ENCODE results near the gene GFER. TPM values are rescaled to one million over a fixed set of nuclear protein-coding genes. Genes with fewer than 3 reads are reported as not detected.

The GFER gene
- total RNA-seq, 4 donors from 2014 or later: 9.7 to 14.4 (median 11.6) TPM

GRCh38 chr16:2034696-2035430, 50.9 kb downstream of the GFER start:
- no peak overlapping the region for H3K4me3 ChIP-seq (ENCODE audit: low read depth, poor library complexity, severe bottlenecking)
- no peak for TF ChIP-seq CTCF (IDR thresholded peaks at IDR 0.05)
- TF ChIP-seq POLR2A (IDR thresholded peaks at IDR 0.05): no peak
- DNase-seq (ENCODE audit: low spot score in 2 of 2): no peak
- 69 to 87% methylated on average over 17 of the region's 17 CpGs for WGBS, 2 donors
- intact Hi-C loops (cut with DNase I; ENCODE audit: low total_unique reads): loop anchor here (10.0 kb wide), 1 partner anchor 50 kb away; no protein-coding TSS in a partner anchor

- no peak for DNase-seq (ENCODE audit: low spot score in 2 of 2)
- intact Hi-C loops (cut with DNase I; ENCODE audit: low total_unique reads): loop anchor here (10.0 kb wide), 1 partner anchor 49 kb away; no protein-coding TSS in a partner anchor
- 45 to 74% methylated on average over 24 to 30 of the region's 34 CpGs for WGBS, 2 donors
- no peak for TF ChIP-seq POLR2A (IDR thresholded peaks at IDR 0.05)
- no peak for TF ChIP-seq CTCF (IDR thresholded peaks at IDR 0.05)
- H3K4me3 ChIP-seq (ENCODE audit: low read depth, poor library complexity, severe bottlenecking): no peak overlapping the region
Observed at GRCh38 chr16:2035431-2036199, 51.6 kb downstream of the GFER start.

- no peak overlapping the region for H3K4me3 ChIP-seq (ENCODE audit: low read depth, poor library complexity, severe bottlenecking)
- DNase-seq (ENCODE audit: low spot score in 2 of 2): no peak
- 89 to 90% methylated on average over 32 to 38 of the region's 47 CpGs for WGBS, 2 donors
- intact Hi-C loops (cut with DNase I; ENCODE audit: low total_unique reads): loop anchor here (10.0 kb wide), 1 partner anchor 48 kb away; no protein-coding TSS in a partner anchor
- TF ChIP-seq CTCF (IDR thresholded peaks at IDR 0.05) (no peak), POLR2A (IDR thresholded peaks at IDR 0.05) (no peak)
Observed at GRCh38 chr16:2036200-2036966, 52.4 kb downstream of the GFER start.

GRCh38 chr16:2037115-2037514, 53.1 kb downstream of the GFER start:
- H3K4me3 ChIP-seq (ENCODE audit: low read depth, poor library complexity, severe bottlenecking): no peak overlapping the region
- DNase-seq (ENCODE audit: low spot score in 2 of 2): no peak
- no peak for TF ChIP-seq CTCF (IDR thresholded peaks at IDR 0.05)
- no peak for TF ChIP-seq POLR2A (IDR thresholded peaks at IDR 0.05)
- intact Hi-C loops (cut with DNase I; ENCODE audit: low total_unique reads): loop anchor here (10.0 kb wide), 1 partner anchor 48 kb away; no protein-coding TSS in a partner anchor
- WGBS, 2 donors: 85 to 93% methylated on average over 13 to 15 of the region's 15 CpGs

Other genes with a start within 250 kb of the GFER start
- gene NME3, start 212.7 kb upstream of the GFER start, total RNA-seq: 10 to 100 TPM; 77.7 to 98.4 (median 85.8) TPM
- gene EME2, start 211.4 kb upstream of the GFER start, total RNA-seq: 10 to 100 TPM in 3 of 4 donors, 1 to 10 TPM in 1; 7.6 to 22.3 (median 13.0) TPM
- 100 to 1,000 TPM in 3 of 4 donors, 10 to 100 TPM in 1; 90.9 to 126 (median 105) TPM for gene MRPS34, start 211.1 kb upstream of the GFER start, total RNA-seq
- 100 to 1,000 TPM; 146 to 238 (median 172) TPM for gene SPSB3, start 201.6 kb upstream of the GFER start, total RNA-seq
- gene NUBP2, start 201.2 kb upstream of the GFER start, total RNA-seq: 100 to 1,000 TPM in 1 of 4 donors, 10 to 100 TPM in 3; 79.7 to 108 (median 91.3) TPM
- gene IGFALS, start 190.5 kb upstream of the GFER start, total RNA-seq: under 1 TPM; 0.59 to 0.69 (median 0.64) TPM
- gene HAGH, start 157.4 kb upstream of the GFER start, total RNA-seq: 100 to 1,000 TPM in 1 of 4 donors, 10 to 100 TPM in 3; 57.8 to 104 (median 89.0) TPM
- gene FAHD1, start 157.0 kb upstream of the GFER start, total RNA-seq: 10 to 100 TPM; 46.2 to 89.0 (median 62.3) TPM
- under 1 TPM in 1 of 4 donors, not detected in 3; 0.42 TPM for gene MEIOB, start 112.0 kb upstream of the GFER start, total RNA-seq
- gene HS3ST6, start 65.8 kb upstream of the GFER start, total RNA-seq: 100 to 1,000 TPM; 103 to 153 (median 120) TPM
- 10 to 100 TPM; 18.7 to 44.3 (median 31.7) TPM for gene MSRB1, start 41.0 kb upstream of the GFER start, total RNA-seq
- gene RPL3L, start 29.5 kb upstream of the GFER start, total RNA-seq: 1 to 10 TPM in 1 of 4 donors, not detected in 3; 1.6 TPM
- gene NDUFB10, start 24.7 kb upstream of the GFER start, total RNA-seq: 100 to 1,000 TPM; 183 to 245 (median 217) TPM
- gene RPS2, start 19.4 kb upstream of the GFER start, total RNA-seq: 1,000 to 10,000 TPM; 2,603 to 4,441 (median 3,196) TPM
- not detected for gene RNF151, start 17.3 kb upstream of the GFER start, total RNA-seq
- gene TBL3, start 12.1 kb upstream of the GFER start, total RNA-seq: 100 to 1,000 TPM in 2 of 4 donors, 10 to 100 TPM in 2; 60.8 to 114 (median 83.7) TPM
- gene NOXO1, start 2.7 kb upstream of the GFER start, total RNA-seq: 1 to 10 TPM in 1 of 4 donors, under 1 TPM in 1, not detected in 2; 0.23 to 1.2 TPM
- 1 to 10 TPM in 1 of 4 donors, under 1 TPM in 2, not detected in 1; 0.72 to 1.1 (median 0.78) TPM for gene SYNGR3, start 5.8 kb downstream of the GFER start, total RNA-seq
- gene ZNF598, start 25.6 kb downstream of the GFER start, total RNA-seq: 100 to 1,000 TPM in 2 of 4 donors, 10 to 100 TPM in 2; 56.1 to 117 (median 86.5) TPM
- gene NPW, start 35.6 kb downstream of the GFER start, total RNA-seq: 1 to 10 TPM in 2 of 4 donors, under 1 TPM in 1, not detected in 1; 0.38 to 3.9 (median 1.6) TPM
- 10 to 100 TPM; 11.9 to 30.6 (median 27.3) TPM for gene NHERF2, start 42.7 kb downstream of the GFER start, total RNA-seq
- gene NTHL1, start 63.6 kb downstream of the GFER start, total RNA-seq: 10 to 100 TPM in 3 of 4 donors, 1 to 10 TPM in 1; 5.8 to 29.9 (median 21.5) TPM
- 100 to 1,000 TPM in 1 of 4 donors, 10 to 100 TPM in 3; 56.7 to 130 (median 65.1) TPM for gene TSC2, start 63.8 kb downstream of the GFER start, total RNA-seq
- gene PKD1, start 151.7 kb downstream of the GFER start, total RNA-seq: 100 to 1,000 TPM; 125 to 266 (median 192) TPM
- 1 to 10 TPM in 3 of 4 donors, not detected in 1; 1.6 to 2.9 (median 2.0) TPM for gene RAB26, start 164.4 kb downstream of the GFER start, total RNA-seq
- gene TRAF7, start 171.6 kb downstream of the GFER start, total RNA-seq: 10 to 100 TPM; 60.8 to 74.8 (median 68.9) TPM
- 1 to 10 TPM in 3 of 4 donors, under 1 TPM in 1; 0.71 to 2.2 (median 1.3) TPM for gene CASKIN1, start 212.4 kb downstream of the GFER start, total RNA-seq
- 10 to 100 TPM; 43.8 to 69.4 (median 54.9) TPM for gene MLST8, start 221.3 kb downstream of the GFER start, total RNA-seq
- gene BRICD5, start 226.7 kb downstream of the GFER start, total RNA-seq: 1 to 10 TPM; 2.3 to 6.2 (median 2.5) TPM
- 10 to 100 TPM in 3 of 4 donors, 1 to 10 TPM in 1; 9.6 to 19.4 (median 12.8) TPM for gene PGP, start 230.6 kb downstream of the GFER start, total RNA-seq
- 10 to 100 TPM; 50.3 to 85.8 (median 57.4) TPM for gene E4F1, start 239.4 kb downstream of the GFER start, total RNA-seq